HG02943 (cell line): ENCODE results near the gene NUP214.

Experiments
- ATAC-seq: cut with Tn5 transposase; IDR thresholded peaks from one replicate; pipeline ENCODE4 v1.9.1; 2021; ENCODE audit warnings: mild to moderate bottlenecking, low read depth, moderate library complexity; ENCODE audit not compliant: unreplicated experiment

The NUP214 gene

DNA sequence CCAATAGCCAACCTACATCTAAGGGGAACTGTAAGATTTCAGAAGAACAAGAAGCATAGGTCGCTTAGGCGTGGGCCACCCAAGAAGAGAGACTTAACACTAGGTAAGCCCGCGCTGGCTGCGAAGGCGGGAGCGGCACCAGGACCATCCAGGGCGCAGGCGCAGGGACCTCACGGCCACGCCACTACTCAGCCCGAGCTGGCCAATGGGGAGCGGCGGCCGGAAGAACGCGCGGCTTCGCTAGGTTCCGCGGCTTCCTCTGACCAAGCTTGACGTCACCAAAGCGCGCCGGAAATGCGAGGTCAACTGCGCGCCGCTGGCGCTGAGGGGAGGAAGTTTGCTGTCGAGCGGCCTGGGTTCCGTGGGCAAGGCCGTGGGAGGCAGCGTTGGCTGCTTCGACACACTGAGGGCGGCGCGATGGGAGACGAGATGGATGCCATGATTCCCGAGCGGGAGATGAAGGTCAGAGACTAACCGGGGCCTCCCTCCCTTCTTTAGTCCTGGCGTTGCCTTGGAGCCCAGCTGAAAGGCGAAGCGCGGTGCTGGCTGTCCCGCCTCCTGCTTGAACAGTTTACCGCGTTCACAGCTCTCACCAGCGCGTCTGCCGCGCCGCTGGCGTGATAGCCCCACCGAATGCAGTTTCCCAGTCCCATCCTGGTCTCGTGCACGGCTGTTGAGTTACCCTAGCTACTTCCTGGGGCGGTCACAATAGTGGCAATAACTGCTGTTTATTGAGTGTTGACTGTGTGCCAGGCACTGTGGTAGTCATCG is at the start of gene NUP214:
Gene NUP214 (plus strand): TSS at position 299 of the 771 bp plus-strand sequence. CDS start 119 bp downstream, at position 418.
- ATAC-seq = peak; percentile 97

DNA sequence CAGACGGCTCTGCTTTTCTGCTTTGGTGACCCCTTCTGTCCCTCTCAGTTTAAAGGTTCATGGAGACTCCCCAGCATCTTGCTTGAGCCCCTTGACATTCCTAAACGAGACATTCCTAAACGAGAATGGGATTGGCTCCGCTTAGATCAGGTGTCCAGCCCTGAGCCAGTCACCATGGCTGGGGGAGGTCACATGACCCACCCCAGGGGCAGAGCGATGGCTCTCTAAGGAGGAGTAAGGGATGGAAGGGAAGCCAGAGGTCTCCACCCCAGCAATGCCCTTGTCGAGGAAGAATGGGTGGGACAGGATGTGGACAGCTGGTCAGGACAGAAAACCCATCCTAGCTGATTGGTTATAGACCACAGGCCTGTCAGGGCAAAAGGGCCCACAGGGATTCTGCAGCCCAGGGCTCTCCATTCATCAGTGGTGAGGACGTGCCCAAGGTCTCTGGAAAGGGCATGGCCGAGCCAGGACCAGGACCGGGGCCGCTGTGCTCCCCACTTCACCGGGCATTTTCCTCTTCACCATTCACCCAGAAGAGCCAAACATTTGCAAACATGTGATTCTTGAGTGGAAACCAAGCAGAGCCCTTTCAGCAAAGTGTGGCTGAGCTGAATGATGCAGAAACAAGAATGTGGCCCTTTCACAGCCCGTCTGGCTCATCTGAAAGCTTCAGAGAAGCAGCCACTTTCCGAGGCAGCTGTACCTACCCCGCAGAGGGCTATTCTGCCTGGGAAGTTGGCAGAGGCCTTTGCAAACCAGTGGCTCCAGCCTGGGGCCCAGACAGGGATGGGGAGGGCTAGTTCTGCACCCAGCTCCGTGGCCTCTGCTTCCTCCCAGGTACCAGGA is 48.8 kb upstream of the NUP214 start:
- ATAC-seq = no peak

DNA sequence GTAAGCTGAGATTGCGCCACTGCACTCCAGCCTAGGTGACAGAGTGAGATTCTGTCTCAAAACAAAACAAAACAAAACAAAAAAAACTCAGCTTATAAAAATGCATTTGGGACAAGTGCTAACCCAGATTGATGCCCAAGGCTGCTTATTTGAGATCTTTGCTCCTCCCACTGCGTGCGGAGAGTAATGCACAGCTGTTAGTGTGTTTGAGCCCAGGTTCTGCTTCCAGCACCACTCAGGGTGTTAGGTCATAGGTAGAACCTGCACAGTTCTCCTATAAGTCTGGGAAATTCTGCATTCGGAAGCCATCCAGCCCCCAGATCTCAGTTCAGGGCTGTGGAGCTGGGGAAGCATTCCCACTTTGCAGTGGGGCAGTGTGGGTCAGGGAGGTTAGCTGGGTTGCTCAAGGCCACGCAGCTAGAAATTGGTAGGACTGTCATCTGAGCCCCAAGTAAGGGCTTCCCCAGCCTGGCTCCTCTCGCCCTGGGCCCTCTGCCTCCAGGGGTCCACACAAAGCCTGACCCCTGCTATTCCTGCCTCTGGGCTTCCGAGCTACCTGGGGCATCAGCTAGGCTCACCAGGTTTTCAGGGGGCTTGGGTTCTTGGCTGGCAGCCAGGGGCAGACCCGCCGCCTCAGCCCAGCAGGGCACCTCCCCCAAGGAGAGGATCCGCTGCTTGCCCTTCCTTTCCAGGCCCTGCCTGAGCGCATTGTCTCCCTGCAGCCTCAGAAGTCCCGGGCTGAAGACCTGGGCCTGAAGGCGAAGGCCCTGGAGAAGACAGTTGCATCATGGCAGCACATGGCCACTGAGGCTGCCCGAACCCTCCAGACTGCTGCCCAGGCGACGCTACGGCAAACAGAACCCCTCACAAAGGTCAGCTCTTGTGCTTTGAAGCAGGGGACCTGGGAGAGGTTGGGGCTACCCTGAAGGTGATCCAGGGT is 46.7 kb upstream of the NUP214 start:
- ATAC-seq = no peak

- ATAC-seq = no peak
Observed at GRCh38 chr9:131080589-131080988, 44.8 kb upstream of the NUP214 start.

- ATAC-seq = no peak
Observed at GRCh38 chr9:131081868-131082267, 43.5 kb upstream of the NUP214 start.

DNA sequence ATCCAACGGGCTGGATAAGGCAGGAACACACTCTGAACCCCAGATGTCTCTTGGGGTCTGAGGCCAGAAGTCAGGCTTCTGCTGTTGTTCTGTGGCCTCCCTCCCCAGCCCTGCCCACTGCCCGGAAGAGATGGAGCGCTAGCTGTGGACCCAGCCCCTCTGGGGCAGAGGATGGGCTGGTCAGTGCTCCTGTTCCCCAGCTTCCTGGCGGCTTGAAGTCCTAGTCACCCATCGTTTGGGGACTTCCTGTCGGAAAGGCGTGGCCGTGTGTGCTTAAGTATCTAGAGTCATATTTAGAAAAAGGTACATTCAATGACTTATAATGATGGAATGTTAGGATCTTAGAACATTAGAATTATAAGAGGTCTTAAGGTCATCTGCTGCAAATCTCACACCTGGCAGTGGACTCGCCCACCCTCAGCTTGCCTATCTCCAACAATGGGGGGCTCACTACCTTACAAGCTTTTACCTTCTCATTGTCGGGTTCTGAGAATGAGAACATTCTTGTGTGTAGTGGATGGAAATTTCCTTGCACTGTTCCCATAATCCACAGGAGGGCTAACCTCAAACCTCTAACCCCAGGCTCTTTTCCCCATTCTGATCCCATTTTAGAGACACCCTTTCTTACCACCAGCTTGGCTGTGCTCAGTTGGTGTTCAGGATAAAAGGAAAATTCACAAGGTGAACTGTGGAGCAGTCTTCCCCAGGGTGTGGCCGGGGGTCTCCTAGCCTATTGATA is 42.4 kb upstream of the NUP214 start:
- ATAC-seq = no peak

GRCh38 chr9:131084661-131085369 is 40.6 kb upstream of the NUP214 start:
- no peak for ATAC-seq

GRCh38 chr9:131085370-131086122 is 39.8 kb upstream of the NUP214 start:
- ATAC-seq = no peak

GRCh38 chr9:131087354-131087893 is 38.0 kb upstream of the NUP214 start:
- ATAC-seq = no peak

GRCh38 chr9:131090025-131090787 is 35.2 kb upstream of the NUP214 start:
- no peak for ATAC-seq

- no peak for ATAC-seq
Observed at GRCh38 chr9:131091352-131091992, 33.9 kb upstream of the NUP214 start.

- no peak for ATAC-seq
Observed at GRCh38 chr9:131092030-131092429, 33.4 kb upstream of the NUP214 start.

- no peak for ATAC-seq
Observed at GRCh38 chr9:131092548-131093440, 32.6 kb upstream of the NUP214 start.

DNA sequence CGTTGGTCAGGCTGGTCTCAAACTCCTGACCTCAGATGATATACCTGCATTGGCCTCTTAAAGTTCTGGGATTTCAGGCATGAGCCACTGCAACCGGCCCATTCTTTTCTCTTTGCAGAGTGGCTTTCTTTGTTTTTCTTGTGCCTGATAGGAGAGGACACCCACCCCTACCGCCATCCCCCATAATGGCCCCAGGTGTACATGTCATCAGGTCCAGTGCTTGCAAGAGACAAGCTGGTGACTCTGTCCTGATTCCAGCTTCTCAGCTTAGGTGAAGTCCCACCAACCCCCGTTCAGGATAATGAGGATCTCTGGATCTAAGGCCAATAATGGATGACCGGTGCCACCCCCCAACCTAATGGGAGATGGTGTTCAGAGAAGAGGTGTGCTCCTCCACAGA is 31.4 kb upstream of the NUP214 start:
- no peak for ATAC-seq

DNA sequence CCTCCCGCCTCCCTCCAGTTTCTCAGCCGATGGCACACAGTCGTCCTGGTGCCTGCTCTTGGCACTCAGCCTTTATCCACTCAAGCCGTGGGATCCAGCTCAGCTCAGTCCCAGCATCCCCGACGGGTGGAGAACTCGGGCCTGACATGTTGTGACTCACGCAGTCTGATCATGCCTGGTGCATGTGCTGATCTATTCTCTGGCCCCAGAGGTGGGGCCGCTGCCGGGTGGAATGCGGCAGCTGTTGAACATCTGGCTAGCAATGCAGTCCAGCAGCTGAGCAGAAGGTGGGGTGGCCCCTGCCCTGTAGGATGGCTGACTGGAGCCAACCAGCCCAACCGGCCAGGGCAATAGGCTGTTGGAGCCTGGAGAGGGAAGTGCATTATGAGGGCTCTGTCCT is 30.8 kb upstream of the NUP214 start:
- no peak for ATAC-seq

DNA sequence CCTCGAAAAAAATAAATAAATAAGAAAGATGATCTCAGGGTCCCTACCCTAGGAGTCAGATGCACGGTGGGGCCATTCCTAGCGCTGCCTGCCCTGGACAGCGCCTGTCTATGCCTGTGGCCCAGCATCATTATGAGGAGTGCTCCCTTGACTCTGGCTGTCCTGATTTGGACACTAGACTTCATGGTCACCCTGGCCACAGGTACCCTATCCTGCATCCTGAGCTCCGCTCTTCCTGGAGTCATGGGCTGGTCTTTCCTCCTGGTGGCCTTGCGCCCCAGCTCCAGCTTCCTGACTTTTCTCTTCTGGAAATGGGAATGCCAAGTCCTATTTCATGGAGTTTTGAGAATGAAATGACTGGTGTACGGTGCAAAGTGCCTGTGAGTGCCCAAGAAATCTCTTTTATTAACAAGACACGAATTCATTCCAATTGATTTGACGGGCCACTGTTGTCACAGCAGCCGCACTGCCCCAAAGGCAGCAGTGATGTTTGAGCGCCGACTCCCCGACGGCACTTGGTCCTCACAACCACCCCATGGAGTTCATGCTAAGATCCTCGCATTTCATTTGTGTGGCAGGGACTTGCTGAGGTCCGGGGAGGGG is 29.6 kb upstream of the NUP214 start:
- ATAC-seq = no peak
